Measurements from ENCODE around the gene RNU5B-1. TPM values are rescaled to one million over a fixed set of nuclear protein-coding genes. Genes with fewer than 3 reads are reported as not detected.

Gene RNU5B-1
- polyA plus RNA-seq (2013, experiment 1 of 2) = not detected
- polyA plus RNA-seq (2013, experiment 2 of 2) = not detected

GRCh38 chr15:65304381-65305149, at the start of gene RNU5B-1:
Gene RNU5B-1, plus strand, starts transcription at chr15:65304677.
- DNase-seq = peak; percentile 100
- peak within 1 kb of the TSS; percentile 35 for H4K8ac ChIP-seq (ENCODE audit: low read length)
- H2AK5ac ChIP-seq (ENCODE audit: low read length, severe bottlenecking) = no peak within 1 kb of the TSS
- H3K18ac ChIP-seq (ENCODE audit: low read depth in 1 of 2, low read length in 2 of 2) = peak within 1 kb of the TSS; percentile 52 to 79
- no peaks in the 10 kb centered on the region for H3K27me3 ChIP-seq (ENCODE audit: control insufficient read depth in 1 of 2, insufficient read depth in 1 of 2, low read length in 2 of 2)
- peak within 1 kb of the TSS; percentile 80 for H2BK15ac ChIP-seq (ENCODE audit: low read depth, poor library complexity, severe bottlenecking)
- no peak within 1 kb of the TSS for H2BK5ac ChIP-seq (ENCODE audit: low read depth, low read length, poor library complexity, severe bottlenecking)
- H3K4me3 ChIP-seq (ENCODE audit: insufficient read depth in 1 of 2, low read depth in 1 of 2, low read length in 2 of 2) = peak within 1 kb of the TSS in 1 of 2 experiments; percentile 78
- peak within 1 kb of the TSS; percentile 51 to 69 for H3K4ac ChIP-seq (ENCODE audit: low read depth in 1 of 2, low read length in 2 of 2)
- H3K9me3 ChIP-seq (ENCODE audit: control insufficient read depth, low read length) = no peaks in the 10 kb centered on the region
- H3K23ac ChIP-seq (ENCODE audit: low read length in 2 of 2) = no peak within 1 kb of the TSS
- H3K27ac ChIP-seq (ENCODE audit: low read length, poor library complexity, severe bottlenecking) = peak within 1 kb of the TSS; percentile 95
- WGBS = 1% methylated on average over 24 of the region's 24 CpGs
- H2BK120ac ChIP-seq (ENCODE audit: low read depth, low read length) = peak within 1 kb of the TSS; percentile 93
- peak within 1 kb of the TSS in 1 of 2 experiments; percentile 41 for H3K14ac ChIP-seq (ENCODE audit: low read length in 2 of 2)
- H3K79me1 ChIP-seq (replicated peaks; ENCODE audit: low read length, poor library complexity, severe bottlenecking) = no peaks in the 10 kb centered on the region
- peaks cover 0 to 3% of the 10 kb centered on the region in 2 experiments for H3K36me3 ChIP-seq (ENCODE audit: control insufficient read depth in 1 of 2, insufficient read depth in 2 of 2, low read depth in 1 of 2, low read length in 2 of 2)
- H2BK12ac ChIP-seq (ENCODE audit: low read length in 2 of 2) = peak within 1 kb of the TSS in 1 of 2 experiments; percentile 66
- peaks cover 5% of the 10 kb centered on the region for H3K4me1 ChIP-seq (ENCODE audit: control insufficient read depth, insufficient read depth, low read depth, low read length)
- H3K4me2 ChIP-seq (ENCODE audit: low read length, poor library complexity, severe bottlenecking) = peak within 1 kb of the TSS; percentile 96
- peak within 1 kb of the TSS; percentile 97 for H3K9ac ChIP-seq (ENCODE audit: low read length)
- H4K91ac ChIP-seq (ENCODE audit: low read length) = peak within 1 kb of the TSS; percentile 25
- H2AFZ ChIP-seq (ENCODE audit: low read depth, low read length) = peak within 1 kb of the TSS; percentile 69

GRCh38 chr15:65254758-65255157, 49.7 kb upstream of the RNU5B-1 start:
- Histone ChIP-seq H2BK15ac (ENCODE audit: low read depth, poor library complexity, severe bottlenecking) (no peak overlapping the region), H3K4me1 (ENCODE audit: control insufficient read depth, insufficient read depth, low read depth, low read length) (no peaks in the 10 kb centered on the region)
- no peak for DNase-seq

GRCh38 chr15:65255486-65256140, 48.9 kb upstream of the RNU5B-1 start:
- 94% methylated on average over 7 of the region's 7 CpGs for WGBS
- Histone ChIP-seq H3K36me3 (ENCODE audit: control insufficient read depth in 1 of 2, insufficient read depth in 2 of 2, low read depth in 1 of 2, low read length in 2 of 2) (peaks cover 6 to 14% of the 10 kb centered on the region in 2 experiments), H3K4me2 (ENCODE audit: low read length, poor library complexity, severe bottlenecking) (no peak overlapping the region), H2BK5ac (ENCODE audit: low read depth, low read length, poor library complexity, severe bottlenecking) (no peak overlapping the region), H3K79me1 (replicated peaks; ENCODE audit: low read length, poor library complexity, severe bottlenecking) (no peaks in the 10 kb centered on the region), H3K9me3 (ENCODE audit: control insufficient read depth, low read length) (no peaks in the 10 kb centered on the region), H3K9ac (ENCODE audit: low read length) (no peak overlapping the region), H3K18ac (ENCODE audit: low read depth in 1 of 2, low read length in 2 of 2) (no peak overlapping the region), H2BK120ac (ENCODE audit: low read depth, low read length) (no peak overlapping the region), H2AK5ac (ENCODE audit: low read length, severe bottlenecking) (no peak overlapping the region), H3K27me3 (ENCODE audit: control insufficient read depth in 1 of 2, insufficient read depth in 1 of 2, low read length in 2 of 2) (no peaks in the 10 kb centered on the region), H2AFZ (ENCODE audit: low read depth, low read length) (no peak overlapping the region), H4K91ac (ENCODE audit: low read length) (no peak overlapping the region), H3K23ac (ENCODE audit: low read length in 2 of 2) (no peak overlapping the region), H3K4me3 (ENCODE audit: insufficient read depth in 1 of 2, low read depth in 1 of 2, low read length in 2 of 2) (no peak overlapping the region), H3K14ac (ENCODE audit: low read length in 2 of 2) (no peak overlapping the region), H2BK12ac (ENCODE audit: low read length in 2 of 2) (no peak overlapping the region), H4K8ac (ENCODE audit: low read length) (no peak overlapping the region), H3K4ac (ENCODE audit: low read depth in 1 of 2, low read length in 2 of 2) (no peak overlapping the region), H2BK15ac (ENCODE audit: low read depth, poor library complexity, severe bottlenecking) (no peak overlapping the region), H3K4me1 (ENCODE audit: control insufficient read depth, insufficient read depth, low read depth, low read length) (no peaks in the 10 kb centered on the region), H3K27ac (ENCODE audit: low read length, poor library complexity, severe bottlenecking) (no peak overlapping the region)
- no peak for DNase-seq

More at GRCh38 chr15:65254758-65255157, 49.7 kb upstream of the RNU5B-1 start:
- Histone ChIP-seq H3K9ac (ENCODE audit: low read length) (no peak overlapping the region), H3K18ac (ENCODE audit: low read depth in 1 of 2, low read length in 2 of 2) (no peak overlapping the region), H2BK120ac (ENCODE audit: low read depth, low read length) (no peak overlapping the region), H3K4me2 (ENCODE audit: low read length, poor library complexity, severe bottlenecking) (no peak overlapping the region), H4K91ac (ENCODE audit: low read length) (no peak overlapping the region), H3K23ac (ENCODE audit: low read length in 2 of 2) (no peak overlapping the region), H2BK5ac (ENCODE audit: low read depth, low read length, poor library complexity, severe bottlenecking) (no peak overlapping the region), H3K4me3 (ENCODE audit: insufficient read depth in 1 of 2, low read depth in 1 of 2, low read length in 2 of 2) (peak overlapping the region in 1 of 2 experiments; percentile 36), H4K8ac (ENCODE audit: low read length) (no peak overlapping the region), H2AK5ac (ENCODE audit: low read length, severe bottlenecking) (no peak overlapping the region), H3K14ac (ENCODE audit: low read length in 2 of 2) (no peak overlapping the region), H3K9me3 (ENCODE audit: control insufficient read depth, low read length) (no peaks in the 10 kb centered on the region), H2AFZ (ENCODE audit: low read depth, low read length) (no peak overlapping the region), H3K36me3 (ENCODE audit: control insufficient read depth in 1 of 2, insufficient read depth in 2 of 2, low read depth in 1 of 2, low read length in 2 of 2) (peaks cover 0 to 8% of the 10 kb centered on the region in 2 experiments), H3K4ac (ENCODE audit: low read depth in 1 of 2, low read length in 2 of 2) (no peak overlapping the region), H3K27ac (ENCODE audit: low read length, poor library complexity, severe bottlenecking) (no peak overlapping the region), H2BK12ac (ENCODE audit: low read length in 2 of 2) (no peak overlapping the region), H3K27me3 (ENCODE audit: control insufficient read depth in 1 of 2, insufficient read depth in 1 of 2, low read length in 2 of 2) (no peaks in the 10 kb centered on the region), H3K79me1 (replicated peaks; ENCODE audit: low read length, poor library complexity, severe bottlenecking) (no peaks in the 10 kb centered on the region)
- WGBS = 100% methylated on average over 1 of the region's 1 CpG

All from mesenchymal stem cell (in vitro differentiated cells and primary cell).